SK-N-SH (cell line): Measurements from ENCODE around the gene DDX50. TPM values are rescaled to one million over a fixed set of nuclear protein-coding genes. Genes with fewer than 3 reads are reported as not detected.
"Not testable (repeated sequence)": the region's sequence is repeated elsewhere in the genome, so short reads cannot be mapped to it uniquely, and the experiment has no call there.

Experiments used
- CTCF ChIA-PET: fragments of 300-600, 350-600 bp; formaldehyde crosslinking; extraction: SDS; loops from one replicate; lab custom pipeline; 2021; lab: Yijun Ruan, JAX
- POLR2A ChIA-PET: fragments of 350-600 bp; sonication (Branson Sonifier 250); formaldehyde crosslinking; extraction: SDS; loops from one replicate; lab custom pipeline; 2020; ENCODE audit warnings: antibody characterized with exemption, inconsistent platforms; lab: Yijun Ruan, JAX
- DNase-seq: peaks from one replicate; pipeline ENCODE4 v3.0.0; 2012
- H2AFZ ChIP-seq: fragments of 200-600 bp; sonication (generic); 2 replicates; pipeline ENCODE4 v1.8.1; 2016; ENCODE audit warnings: antibody characterized with exemption, mild to moderate bottlenecking, low read depth
- H3F3A ChIP-seq: fragments of 200-600 bp; sonication (generic); replicated peaks from 2 replicates; pipeline ENCODE3; 2016; ENCODE audit warnings: antibody characterized with exemption, mild to moderate bottlenecking; ENCODE audit not compliant: insufficient read depth
- H3K27ac ChIP-seq, 2 experiments: fragments of 200-500 bp in 1 of 2; fragments of 200-600 bp in 1 of 2; sonication (Bioruptor generic) in 1 of 2; sonication (generic), shearing (Covaris generic) in 1 of 2; 2 replicates each; pipeline versions ENCODE4 v1.5.1 to v1.6.1; 2014 to 2016; ENCODE audit warnings: low read depth in 2 of 2, inconsistent platforms in 1 of 2, low read length in 1 of 2, mild to moderate bottlenecking in 1 of 2, mixed read lengths in 1 of 2
- H3K27me3 ChIP-seq: fragments of 200-600 bp; sonication (generic), shearing (Covaris generic); 2 replicates; pipeline ENCODE4 v1.6.1; 2016; ENCODE audit warnings: mixed run types; ENCODE audit not compliant: insufficient read depth
- H3K36me3 ChIP-seq, 2 experiments: fragments of 200-500 bp in 1 of 2; fragments of 200-600 bp in 1 of 2; sonication (Bioruptor generic) in 1 of 2; sonication (generic) in 1 of 2; replicated peaks in 1 of 2; 2 replicates each; pipeline versions ENCODE3 to v1.5.1; 2014 to 2016; ENCODE audit warnings: low read length in 1 of 2, mild to moderate bottlenecking in 1 of 2; ENCODE audit not compliant: insufficient read depth in 2 of 2, control insufficient read depth in 1 of 2
- H3K4me1 ChIP-seq, 2 experiments: fragments of 200-500 bp in 1 of 2; fragments of 200-600 bp in 1 of 2; sonication (Bioruptor generic) in 1 of 2; sonication (generic), shearing (Covaris generic) in 1 of 2; 2 replicates each; pipeline versions ENCODE4 v1.5.1 to v1.6.1; 2014 to 2016; ENCODE audit warnings: low read depth in 1 of 2, low read length in 1 of 2, mixed run types in 1 of 2; ENCODE audit not compliant: insufficient read depth in 2 of 2, control insufficient read depth in 1 of 2
- H3K4me2 ChIP-seq: fragments of 200-600 bp; sonication (generic), shearing (Covaris generic); 2 replicates; pipeline ENCODE4 v1.6.1; 2017; ENCODE audit warnings: mixed run types
- H3K4me3 ChIP-seq, 2 experiments: fragments of 200-500 bp in 1 of 2; fragments of 200-600 bp in 1 of 2; sonication (Bioruptor generic) in 1 of 2; sonication (generic), shearing (Covaris generic) in 1 of 2; 2 replicates each; pipeline versions ENCODE4 v1.5.1 to v1.8.1; 2014 to 2016; ENCODE audit warnings: low read depth in 2 of 2, inconsistent platforms in 1 of 2, low read length in 1 of 2, mild to moderate bottlenecking in 1 of 2, mixed read lengths in 1 of 2, moderate library complexity in 1 of 2
- H3K79me2 ChIP-seq: fragments of 200-600 bp; sonication (generic); 2 replicates; pipeline ENCODE4 v1.8.1; 2017; ENCODE audit warnings: mild to moderate bottlenecking; ENCODE audit not compliant: insufficient read depth
- H3K9ac ChIP-seq: fragments of 200-600 bp; sonication (generic); 2 replicates; pipeline ENCODE4 v1.6.1; 2017; ENCODE audit warnings: mixed run types
- H3K9me2 ChIP-seq: fragments of 200-600 bp; sonication (generic); 2 replicates; pipeline ENCODE4 v1.6.1; 2017; ENCODE audit warnings: mixed run types
- H3K9me3 ChIP-seq: fragments of 200-600 bp; sonication (generic); 2 replicates; pipeline ENCODE4 v1.6.1; 2017; ENCODE audit warnings: mixed run types, mild to moderate bottlenecking, moderate library complexity
- H4K20me1 ChIP-seq: fragments of 200-600 bp; sonication (generic); 2 replicates; pipeline ENCODE4 v1.6.1; 2017; ENCODE audit warnings: mild to moderate bottlenecking, mixed run types; ENCODE audit not compliant: insufficient read depth
- FOXJ3 ChIP-seq: sonication (generic); formaldehyde crosslinking; IDR thresholded peaks from 2 replicates; pipeline ENCODE4 v1.5.1; 2020; ENCODE audit warnings: mild to moderate bottlenecking, missing genetic modification reagents
- FOXM1 ChIP-seq: IDR thresholded peaks from 2 replicates; pipeline ENCODE4 v1.4.0; 2012; ENCODE audit warnings: low read depth, mild to moderate bottlenecking
- JUND ChIP-seq: IDR thresholded peaks from 2 replicates; pipeline ENCODE4 v1.4.0; 2012
- MEF2A ChIP-seq: IDR thresholded peaks from 2 replicates; pipeline ENCODE4 v1.4.0; 2012; ENCODE audit warnings: low read depth, borderline replicate concordance
- MXI1 ChIP-seq: IDR thresholded peaks from 2 replicates; pipeline ENCODE4 v1.6.1; 2012; ENCODE audit warnings: mild to moderate bottlenecking, low read depth, low read length, improper control_type of control experiment
- NFIC ChIP-seq: IDR thresholded peaks from 2 replicates; pipeline ENCODE4 v1.4.0; 2012; ENCODE audit warnings: borderline replicate concordance
- NRF1 ChIP-seq: IDR thresholded peaks from 2 replicates; pipeline ENCODE4 v1.6.1; 2012; ENCODE audit warnings: low read depth, mild to moderate bottlenecking, low read length
- RAD21 ChIP-seq: IDR thresholded peaks from 2 replicates; pipeline ENCODE4 v1.6.1; 2012; ENCODE audit warnings: mild to moderate bottlenecking, low read length
- RFX5 ChIP-seq: IDR thresholded peaks from 2 replicates; pipeline ENCODE4 v1.6.1; 2012; ENCODE audit warnings: mild to moderate bottlenecking, improper control_type of control experiment, low read length
- RXRA ChIP-seq: IDR thresholded peaks from 2 replicates; pipeline ENCODE4 v1.4.0; 2012; ENCODE audit warnings: low read depth, mild to moderate bottlenecking, borderline replicate concordance
- SMC3 ChIP-seq: IDR thresholded peaks from 2 replicates; pipeline ENCODE4 v1.6.1; 2012; ENCODE audit warnings: low read depth, low read length, improper control_type of control experiment
- TAF1 ChIP-seq: IDR thresholded peaks from 2 replicates; pipeline ENCODE4 v1.6.1; 2012; ENCODE audit warnings: low read depth, mild to moderate bottlenecking, low read length, moderate library complexity, borderline replicate concordance
- TEAD4 ChIP-seq: IDR thresholded peaks from 2 replicates; pipeline ENCODE4 v1.4.0; 2012; ENCODE audit warnings: mild to moderate bottlenecking, borderline replicate concordance; ENCODE audit not compliant: insufficient read depth
- WGBS: methylation state at CpG from one replicate; pipeline ENCODE4 v1.1.6; 2017; ENCODE audit warnings: low lambda C conversion rate; 5-methylcytosine and 5-hydroxymethylcytosine counted together
- polyA plus RNA-seq, 3 experiments: library from polyadenylated mRNA; depleted of rRNA; stranded (reverse); fragments of >200 nt; gene quantifications; 2 replicates each; pipeline ENCODE4 v1.2.3, GENCODE V29; 2012
- TF ChIP-seq, protein P1 (sequence below): fragments of 150-350 bp; IDR thresholded peaks from 2 replicates; pipeline ENCODE4 v1.6.1; 2016; ENCODE audit warnings: mild to moderate bottlenecking, low read depth, low read length

Gene DDX50
- polyA plus RNA-seq, 1 of the 3 experiments (the other 2 are of a cell fraction), result 33.5 TPM

DNA sequence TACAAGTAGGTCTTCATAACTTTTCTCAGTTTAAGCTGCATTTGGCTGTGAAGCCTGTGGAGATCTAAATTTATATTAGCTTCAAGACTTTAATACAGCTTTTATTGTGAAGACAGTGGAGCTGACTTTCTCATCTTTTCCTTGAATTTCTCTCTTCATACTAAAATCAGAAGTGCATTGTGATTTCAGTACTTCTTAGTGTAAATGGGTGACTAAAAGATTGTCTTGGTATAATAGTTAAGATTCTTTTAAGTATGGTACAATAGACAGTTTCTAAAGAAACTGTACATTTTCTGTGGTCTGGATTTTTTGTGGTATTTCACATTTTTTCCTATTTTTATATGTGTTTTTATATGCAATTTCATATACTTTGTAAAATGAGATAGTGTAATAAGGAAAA is 33.9 kb downstream of the DDX50 start (continued):
- no peak for TF ChIP-seq FOXM1
- no peak for TF ChIP-seq TEAD4
- TF ChIP-seq SMC3, result no peak
- no peak for TF ChIP-seq FOXJ3 (CRISPR knock-in tag)
- TF ChIP-seq, protein P1, sequence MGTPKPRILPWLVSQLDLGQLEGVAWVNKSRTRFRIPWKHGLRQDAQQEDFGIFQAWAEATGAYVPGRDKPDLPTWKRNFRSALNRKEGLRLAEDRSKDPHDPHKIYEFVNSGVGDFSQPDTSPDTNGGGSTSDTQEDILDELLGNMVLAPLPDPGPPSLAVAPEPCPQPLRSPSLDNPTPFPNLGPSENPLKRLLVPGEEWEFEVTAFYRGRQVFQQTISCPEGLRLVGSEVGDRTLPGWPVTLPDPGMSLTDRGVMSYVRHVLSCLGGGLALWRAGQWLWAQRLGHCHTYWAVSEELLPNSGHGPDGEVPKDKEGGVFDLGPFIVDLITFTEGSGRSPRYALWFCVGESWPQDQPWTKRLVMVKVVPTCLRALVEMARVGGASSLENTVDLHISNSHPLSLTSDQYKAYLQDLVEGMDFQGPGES, result no peak
- TF ChIP-seq MEF2A, result no peak

DNA sequence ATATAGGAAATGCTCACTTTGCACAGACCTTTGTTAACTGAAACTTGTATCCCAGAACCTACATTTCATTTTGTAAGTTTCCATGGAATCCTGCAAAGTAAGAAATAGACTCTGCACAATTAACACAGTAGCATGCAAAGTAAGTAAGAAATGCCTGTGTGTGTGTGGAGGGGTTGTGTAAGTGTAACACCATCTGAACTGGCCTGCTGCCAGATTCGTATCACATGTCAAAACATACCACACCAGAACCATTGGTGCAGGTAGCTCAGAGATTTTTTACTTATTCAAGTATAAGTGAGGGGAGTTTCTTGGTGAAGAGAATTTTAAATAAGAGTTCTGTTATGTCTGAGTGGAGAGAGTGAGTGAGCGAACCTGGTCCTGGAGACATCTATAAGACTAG is 37.0 kb downstream of the DDX50 start:
- Histone ChIP-seq H3K4me2 (no peak overlapping the region), H3K9me2 (no peaks in the 10 kb centered on the region), H3F3A (peaks cover 20% of the 10 kb centered on the region), H3K27ac (no peak overlapping the region)
- POLR2A ChIA-PET, result interaction anchor here (0.6 kb wide), 1 partner anchor 11 kb away, joined by 3 read pairs; no protein-coding TSS in a partner anchor
- TF ChIP-seq RXRA (no peak), NFIC (peak; percentile 9; the same call in 1 of the 2 replicates)
- TF ChIP-seq, all 33 proteins: peak for 1
- DNase-seq, result no peak
- Histone ChIP-seq H3K4me1 (no peaks in the 10 kb centered on the region), H3K27me3 (no peaks in the 10 kb centered on the region), H3K9ac (no peak overlapping the region), H3K4me3 (no peak overlapping the region), H3K9me3 (no peaks in the 10 kb centered on the region), H3K36me3 (peaks cover 47 to 53% of the 10 kb centered on the region in 2 experiments), H3K79me2 (peaks cover 5% of the 10 kb centered on the region; the same call in 1 of the 2 replicates), H4K20me1 (no peaks in the 10 kb centered on the region), H2AFZ (no peak overlapping the region)
- 98% methylated on average over 2 of the region's 2 CpGs for WGBS
- CTCF ChIA-PET, result no interaction called here

DNA sequence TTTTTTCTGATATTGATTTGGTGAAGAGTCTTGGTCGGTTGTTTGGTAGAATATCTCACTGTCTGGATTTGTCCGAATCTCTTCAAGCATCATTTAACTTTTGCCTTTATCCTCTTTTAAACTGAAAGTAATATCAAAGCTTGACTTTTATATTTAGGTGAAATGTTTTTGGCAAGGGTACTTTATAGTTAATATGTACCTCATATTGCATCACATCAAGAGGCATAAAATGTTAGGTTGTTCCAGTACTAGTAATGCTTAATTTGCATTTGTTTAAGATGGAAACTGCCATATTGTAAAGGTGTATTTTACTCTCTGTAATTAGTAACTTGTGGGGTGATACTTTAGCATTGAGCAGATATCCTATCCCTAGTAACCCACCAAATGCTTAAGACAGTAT is 37.8 kb downstream of the DDX50 start:
- 96% methylated on average over 2 of the region's 2 CpGs for WGBS
- TF ChIP-seq TAF1 (no peak), RFX5 (no peak), NRF1 (no peak), MXI1 (no peak), RAD21 (no peak), JUND (no peak), FOXJ3 (CRISPR knock-in tag) (no peak)
- Histone ChIP-seq H3K27ac (no peak overlapping the region), H3K4me1 (no peaks in the 10 kb centered on the region), H3K36me3 (peaks cover 53% of the 10 kb centered on the region in 2 experiments), H4K20me1 (no peaks in the 10 kb centered on the region), H3K27me3 (no peaks in the 10 kb centered on the region), H3K9me3 (no peaks in the 10 kb centered on the region), H3K79me2 (peaks cover 5% of the 10 kb centered on the region; the same call in 1 of the 2 replicates), H3K4me3 (no peak overlapping the region), H3K4me2 (no peak overlapping the region), H2AFZ (no peak overlapping the region), H3K9ac (no peak overlapping the region), H3F3A (peaks cover 24% of the 10 kb centered on the region), H3K9me2 (no peaks in the 10 kb centered on the region)
- POLR2A ChIA-PET, result no interaction called here
- CTCF ChIA-PET, result no interaction called here
- DNase-seq, result no peak

DNA sequence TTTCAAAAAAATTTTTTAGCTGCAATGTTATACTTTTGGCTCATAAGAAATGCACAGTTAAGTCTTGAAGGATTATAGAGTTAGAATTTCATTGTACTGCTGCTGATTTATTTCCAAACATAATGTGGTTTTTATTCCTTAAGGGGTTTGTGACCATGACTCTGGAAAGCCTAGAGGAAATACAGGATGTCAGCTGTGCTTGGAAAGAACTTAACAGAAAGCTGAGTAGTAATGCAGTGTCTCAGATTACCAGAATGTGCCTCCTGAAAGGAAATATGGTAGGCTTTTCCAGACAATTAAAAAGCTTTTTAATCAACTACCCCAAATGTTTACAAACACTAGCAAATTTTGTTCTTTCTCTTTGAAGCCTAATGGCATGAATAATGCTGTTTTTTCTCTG is 39.8 kb downstream of the DDX50 start:
- DNase-seq, H3K9me2 ChIP-seq, H3K4me1 ChIP-seq, H3K27me3 ChIP-seq, H3K27ac ChIP-seq, H3K9ac ChIP-seq, H2AFZ ChIP-seq, H4K20me1 ChIP-seq, H3K9me3 ChIP-seq, H3K79me2 ChIP-seq, H3K4me2 ChIP-seq, H3K4me3 ChIP-seq: not testable (repeated sequence)
- POLR2A ChIA-PET, result interaction anchor here (1.0 kb wide), 1 partner anchor 15 kb away, joined by 4 read pairs; the partner anchor contains the start of gene DDX21
- CTCF ChIA-PET, result interaction anchor here (1.8 kb wide), 1 partner anchor 15 kb away, joined by 7 read pairs; the partner anchor contains the start of gene DDX21
- H3F3A ChIP-seq, result peaks cover 20% of the 10 kb centered on the region
- H3K36me3 ChIP-seq, result peaks cover 54% of the 10 kb centered on the region in 2 experiments
